ENCODE data around the gene UFD1. TPM values are rescaled to one million over a fixed set of nuclear protein-coding genes. Genes with fewer than 3 reads are reported as not detected.
A peak's percentile ranks its signal among the peaks of the same experiment; 100 is the strongest.

UFD1 gene
- total and polyA plus RNA-seq, 2 of the 4 experiments (the other 2 are of a cell fraction) = 149 to 152 TPM

GRCh38 chr22:19480789-19481188 lies 1.8 kb upstream of the UFD1 start:
- Histone ChIP-seq H2AK5ac (ENCODE audit: low read depth, low read length) (no peak overlapping the region), H3K56ac (ENCODE audit: extremely low read depth, insufficient read depth, low read length) (no peak overlapping the region), H3K36me3 (ENCODE audit: control insufficient read depth, insufficient read depth, low read length) (peaks cover 3% of the 10 kb centered on the region; the same call in 1 of the 2 replicates), H2BK5ac (ENCODE audit: low read depth, low read length, poor library complexity, severe bottlenecking) (no peak overlapping the region), H2BK15ac (ENCODE audit: low read depth, low read length) (no peak overlapping the region), H4K5ac (ENCODE audit: low read depth, low read length) (no peak overlapping the region), H3K79me1 (ENCODE audit: low read depth in 1 of 2, low read length in 2 of 2) (peaks cover 17 to 45% of the 10 kb centered on the region in 2 experiments; a peak in 3 of 4 replicates), H3K9me3 (ENCODE audit: control insufficient read depth, insufficient read depth, low read length) (no peaks in the 10 kb centered on the region), H2AFZ (replicated peaks; ENCODE audit: low read length, poor library complexity) (no peak overlapping the region), H3K18ac (ENCODE audit: low read depth, low read length) (no peak overlapping the region), H4K8ac (ENCODE audit: low read depth in 2 of 2, low read length in 2 of 2) (no peak overlapping the region), H4K91ac (ENCODE audit: insufficient read depth, low read depth, low read length) (no peak overlapping the region), H3K4me2 (ENCODE audit: low read depth, low read length) (peak overlapping the region; percentile 5; the same call in 1 of the 2 replicates), H3K4ac (ENCODE audit: low read depth, low read length) (no peak overlapping the region), H2BK20ac (ENCODE audit: low read depth, low read length) (no peak overlapping the region), H3K4me3 (ENCODE audit: insufficient read depth, low read depth, low read length) (no peak overlapping the region), H3K9me1 (ENCODE audit: insufficient read depth, low read length) (peaks cover 3% of the 10 kb centered on the region; the same call in 1 of the 2 replicates), H3K9ac (ENCODE audit: low read depth, low read length) (no peak overlapping the region), H3K14ac (replicated peaks; ENCODE audit: low read depth, low read length) (no peak overlapping the region), H4K20me1 (ENCODE audit: insufficient read depth, low read length) (peaks cover 15% of the 10 kb centered on the region), H3K27ac (ENCODE audit: insufficient read depth, low read length) (no peak overlapping the region), H3K27me3 (ENCODE audit: control insufficient read depth, insufficient read depth, low read length) (no peaks in the 10 kb centered on the region), H2BK120ac (ENCODE audit: low read depth, low read length) (no peak overlapping the region), H3K23ac (ENCODE audit: low read depth, low read length) (no peak overlapping the region), H2AK9ac (replicated peaks; ENCODE audit: low read depth, low read length, poor library complexity) (no peak overlapping the region), H3K4me1 (ENCODE audit: control insufficient read depth, insufficient read depth, low read length) (peaks cover 3% of the 10 kb centered on the region)
- ChIA-PET CTCF (no interaction called here), POLR2A (ENCODE audit: unreplicated experiment) (no interaction called here)
- in situ Hi-C loops (cut with MboI; ENCODE audit: low sequenced_read_pairs) (no loop called here), intact Hi-C loops (cut with micrococcal nuclease) (no loop called here), dilution Hi-C loops (cut with HindIII; ENCODE audit: low sequenced_read_pairs, unreplicated experiment) (no loop called here)
- no TSS peak for BruUV-seq (replicated peaks)
- 47% methylated on average over 3 of the region's 10 CpGs; no CpG with 5 or more reads in 1 of the 2 experiments for WGBS, 2 experiments (ENCODE audit: extremely low coverage in 2 of 2, insufficient read length in 1 of 2)
- ATAC-seq (ENCODE audit: low read depth) (no peak), DNase-seq (no peak)
- no peak for TF ChIP-seq BHLHE40 (IDR thresholded peaks at IDR 0.05; ENCODE audit: low read depth, low read length)
- no peak for TF ChIP-seq SMC3 (IDR thresholded peaks at IDR 0.05; ENCODE audit: low read depth, low read length)
- TF ChIP-seq FOS (IDR thresholded peaks at IDR 0.05; ENCODE audit: low read depth, low read length) = no peak
- TF ChIP-seq USF2 (IDR thresholded peaks at IDR 0.05; ENCODE audit: low read depth, low read length) = no peak
- TF ChIP-seq CTCF (conservative IDR thresholded peaks at IDR 0.05; ENCODE audit: low read depth, low read length) = no peak
- no peak for TF ChIP-seq POLR2A (IDR thresholded peaks at IDR 0.05; ENCODE audit: low read depth, low read length)
- no peak for TF ChIP-seq RCOR1 (IDR thresholded peaks at IDR 0.05; ENCODE audit: insufficient replicate concordance, low read length)
- TF ChIP-seq CHD1 (IDR thresholded peaks at IDR 0.05; ENCODE audit: low read depth, low read length) = no peak
- no peak for TF ChIP-seq MAFK (IDR thresholded peaks at IDR 0.05; ENCODE audit: low read depth, low read length)
- no peak for TF ChIP-seq ELK1 (IDR thresholded peaks at IDR 0.05; ENCODE audit: borderline replicate concordance, low read depth, low read length)
- no peak for TF ChIP-seq RAD21 (IDR thresholded peaks at IDR 0.05; ENCODE audit: low read length)
- TF ChIP-seq NFE2L2 (IDR thresholded peaks at IDR 0.05; ENCODE audit: low read depth, low read length) = no peak
- TF ChIP-seq MXI1 (IDR thresholded peaks at IDR 0.05; ENCODE audit: borderline replicate concordance, low read depth, low read length) = no peak
- TF ChIP-seq CEBPB (IDR thresholded peaks at IDR 0.05; ENCODE audit: low read depth, low read length) = no peak
- no peak for TF ChIP-seq RFX5 (IDR thresholded peaks at IDR 0.05; ENCODE audit: low read depth, low read length)
- no peak for TF ChIP-seq MAZ (IDR thresholded peaks at IDR 0.05; ENCODE audit: borderline replicate concordance, low read depth, low read length)
